PC-9 (cell line): ENCODE data around the gene INS.

Source experiments
- EZH2 ChIP-seq: fragments of 200-600 bp; sonication (generic); IDR thresholded peaks from 2 replicates; pipeline ENCODE4 v1.8.0; 2017; ENCODE audit warnings: antibody characterized with exemption, low read depth
- TF ChIP-seq, protein P1 (sequence below): fragments of 200-600 bp; sonication (generic); conservative IDR thresholded peaks from 2 replicates; pipeline ENCODE4 v1.6.1; 2017; ENCODE audit warnings: mixed run types, antibody characterized with exemption, mild to moderate bottlenecking, moderate library complexity

- TF ChIP-seq, protein P1, sequence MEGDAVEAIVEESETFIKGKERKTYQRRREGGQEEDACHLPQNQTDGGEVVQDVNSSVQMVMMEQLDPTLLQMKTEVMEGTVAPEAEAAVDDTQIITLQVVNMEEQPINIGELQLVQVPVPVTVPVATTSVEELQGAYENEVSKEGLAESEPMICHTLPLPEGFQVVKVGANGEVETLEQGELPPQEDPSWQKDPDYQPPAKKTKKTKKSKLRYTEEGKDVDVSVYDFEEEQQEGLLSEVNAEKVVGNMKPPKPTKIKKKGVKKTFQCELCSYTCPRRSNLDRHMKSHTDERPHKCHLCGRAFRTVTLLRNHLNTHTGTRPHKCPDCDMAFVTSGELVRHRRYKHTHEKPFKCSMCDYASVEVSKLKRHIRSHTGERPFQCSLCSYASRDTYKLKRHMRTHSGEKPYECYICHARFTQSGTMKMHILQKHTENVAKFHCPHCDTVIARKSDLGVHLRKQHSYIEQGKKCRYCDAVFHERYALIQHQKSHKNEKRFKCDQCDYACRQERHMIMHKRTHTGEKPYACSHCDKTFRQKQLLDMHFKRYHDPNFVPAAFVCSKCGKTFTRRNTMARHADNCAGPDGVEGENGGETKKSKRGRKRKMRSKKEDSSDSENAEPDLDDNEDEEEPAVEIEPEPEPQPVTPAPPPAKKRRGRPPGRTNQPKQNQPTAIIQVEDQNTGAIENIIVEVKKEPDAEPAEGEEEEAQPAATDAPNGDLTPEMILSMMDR, result no peak
- no peak for TF ChIP-seq EZH2
Observed at GRCh38 chr11:2131371-2132236, 29.4 kb downstream of the INS start.
